ES-I3 (cell line): Measurements from ENCODE around the gene CNST.
"Not testable (repeated sequence)": the region's sequence is repeated elsewhere in the genome, so short reads cannot be mapped to it uniquely, and the experiment has no call there.

Source experiments
- H3K36me3 ChIP-seq: 2 replicates; pipeline ENCODE4 v1.6.1; 2013; ENCODE audit warnings: mild to moderate bottlenecking, low read length, control low read depth, moderate library complexity; ENCODE audit not compliant: insufficient read depth
- H3K4me1 ChIP-seq: 2 replicates; pipeline ENCODE4 v1.6.1; 2013; ENCODE audit warnings: mild to moderate bottlenecking, control low read depth, low read length; ENCODE audit not compliant: insufficient read depth
- H3K9ac ChIP-seq: 2 replicates; pipeline ENCODE4 v1.6.1; 2013; ENCODE audit warnings: low read depth, mild to moderate bottlenecking, low read length, moderate library complexity
- H3K9me3 ChIP-seq: 2 replicates; pipeline ENCODE4 v1.6.1; 2013; ENCODE audit warnings: mild to moderate bottlenecking, low read length, moderate library complexity; ENCODE audit not compliant: control insufficient read depth, insufficient read depth

Gene CNST

DNA sequence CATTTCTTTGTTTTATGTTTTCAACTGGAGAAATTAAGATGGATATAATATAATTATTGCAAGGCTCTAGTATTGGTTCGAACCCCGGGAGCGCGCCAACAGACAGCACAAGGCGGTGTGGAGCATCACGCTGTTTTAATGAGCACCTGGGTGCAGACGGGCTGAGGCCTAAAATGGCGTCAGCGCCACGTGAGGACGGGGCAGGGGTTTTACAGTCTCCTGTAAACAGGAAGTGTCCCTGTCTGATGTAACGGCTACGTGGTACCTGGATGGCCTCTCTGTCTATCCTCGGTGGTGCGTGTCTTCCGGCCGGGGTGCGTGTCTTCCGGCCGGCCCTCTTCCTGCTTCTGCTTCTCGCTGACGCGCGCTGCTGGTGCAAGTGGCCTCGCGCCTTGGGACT, 68.4 kb downstream of the CNST start:
- H3K36me3 ChIP-seq, H3K9ac ChIP-seq, H3K4me1 ChIP-seq, H3K9me3 ChIP-seq: not testable (repeated sequence)

GRCh38 chr1:246638941-246639655, 72.8 kb downstream of the CNST start:
- Histone ChIP-seq H3K9me3 (no peaks in the 10 kb centered on the region), H3K9ac (no peak overlapping the region), H3K4me1 (no peaks in the 10 kb centered on the region), H3K36me3 (no peaks in the 10 kb centered on the region)

GRCh38 chr1:246639732-246640131, 73.5 kb downstream of the CNST start:
- H3K9me3 ChIP-seq: no peaks in the 10 kb centered on the region

DNA sequence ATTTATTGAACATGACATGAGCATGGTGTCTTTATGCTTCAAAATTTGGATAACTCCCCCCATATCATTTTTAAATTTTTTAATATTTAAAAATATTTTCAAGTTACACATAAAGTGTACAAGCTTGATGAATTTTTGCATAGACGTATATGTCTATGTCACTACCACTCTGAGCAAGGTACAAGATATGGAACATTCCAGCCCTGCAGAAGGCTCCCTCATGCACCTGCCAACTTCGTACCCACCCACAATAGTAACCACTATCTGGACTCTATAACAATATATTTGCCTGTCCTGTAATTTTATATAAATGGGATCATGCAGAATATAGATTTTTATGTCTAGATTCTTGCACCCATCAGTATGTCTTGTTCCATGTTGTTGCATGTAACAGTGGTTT, 74.5 kb downstream of the CNST start:
- Histone ChIP-seq H3K4me1 (no peaks in the 10 kb centered on the region), H3K9me3 (no peaks in the 10 kb centered on the region), H3K36me3 (no peaks in the 10 kb centered on the region), H3K9ac (no peak overlapping the region)

More at GRCh38 chr1:246639732-246640131, 73.5 kb downstream of the CNST start:
- H3K9ac ChIP-seq: no peak overlapping the region
- no peaks in the 10 kb centered on the region for H3K4me1 ChIP-seq
- no peaks in the 10 kb centered on the region for H3K36me3 ChIP-seq

- Histone ChIP-seq H3K4me1 (no peaks in the 10 kb centered on the region), H3K9me3 (no peaks in the 10 kb centered on the region), H3K36me3 (no peaks in the 10 kb centered on the region), H3K9ac (no peak overlapping the region)
Observed at GRCh38 chr1:246641394-246641793, 75.1 kb downstream of the CNST start.

GRCh38 chr1:246642719-246643118, 76.5 kb downstream of the CNST start:
- Histone ChIP-seq H3K36me3 (no peaks in the 10 kb centered on the region), H3K4me1 (peaks cover 6% of the 10 kb centered on the region), H3K9me3 (no peaks in the 10 kb centered on the region), H3K9ac (no peak overlapping the region)

- Histone ChIP-seq H3K9ac (no peak overlapping the region), H3K4me1 (peaks cover 11% of the 10 kb centered on the region), H3K36me3 (0 out of 2 replicates have a peak, but pooled peaks cover 2% of the 10 kb centered on the region)
Observed at GRCh38 chr1:246647113-246647512, 80.9 kb downstream of the CNST start.

DNA sequence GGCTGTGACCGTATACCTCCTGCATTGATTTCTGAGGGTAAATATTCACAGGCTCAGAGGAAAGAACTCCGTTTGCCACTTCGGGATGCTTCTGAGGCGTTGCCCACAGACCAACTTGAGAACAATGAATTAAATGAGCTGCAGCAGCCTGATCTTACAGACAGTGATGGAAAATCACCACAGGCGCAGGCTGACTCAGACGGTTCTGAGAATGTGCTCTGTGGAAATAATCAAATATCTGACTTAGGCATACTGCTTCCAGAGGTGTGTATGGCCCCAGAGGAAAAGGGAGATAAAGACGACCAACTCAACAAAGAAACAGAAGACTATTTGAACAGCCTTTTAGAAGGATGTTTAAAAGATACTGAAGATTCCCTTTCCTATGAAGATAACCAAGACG, 81.3 kb downstream of the CNST start:
- no peaks in the 10 kb centered on the region for H3K9me3 ChIP-seq
- H3K36me3 ChIP-seq: 0 out of 2 replicates have a peak, but pooled peaks cover 2% of the 10 kb centered on the region
- peaks cover 11% of the 10 kb centered on the region for H3K4me1 ChIP-seq
- H3K9ac ChIP-seq: no peak overlapping the region

More at GRCh38 chr1:246647113-246647512, 80.9 kb downstream of the CNST start:
- no peaks in the 10 kb centered on the region for H3K9me3 ChIP-seq

- Histone ChIP-seq H3K9ac (no peak overlapping the region), H3K4me1 (peaks cover 11% of the 10 kb centered on the region), H3K9me3 (no peaks in the 10 kb centered on the region), H3K36me3 (0 out of 2 replicates have a peak, but pooled peaks cover 2% of the 10 kb centered on the region)
Observed at GRCh38 chr1:246651012-246651695, 84.9 kb downstream of the CNST start.

- Histone ChIP-seq H3K9ac (no peak overlapping the region), H3K4me1 (no peaks in the 10 kb centered on the region), H3K9me3 (no peaks in the 10 kb centered on the region), H3K36me3 (no peaks in the 10 kb centered on the region)
Observed at GRCh38 chr1:246658567-246658966, 92.3 kb downstream of the CNST start.

GRCh38 chr1:246659594-246660140, 93.4 kb downstream of the CNST start:
- Histone ChIP-seq H3K9ac (no peak overlapping the region), H3K4me1 (no peaks in the 10 kb centered on the region), H3K9me3 (no peaks in the 10 kb centered on the region), H3K36me3 (no peaks in the 10 kb centered on the region)

DNA sequence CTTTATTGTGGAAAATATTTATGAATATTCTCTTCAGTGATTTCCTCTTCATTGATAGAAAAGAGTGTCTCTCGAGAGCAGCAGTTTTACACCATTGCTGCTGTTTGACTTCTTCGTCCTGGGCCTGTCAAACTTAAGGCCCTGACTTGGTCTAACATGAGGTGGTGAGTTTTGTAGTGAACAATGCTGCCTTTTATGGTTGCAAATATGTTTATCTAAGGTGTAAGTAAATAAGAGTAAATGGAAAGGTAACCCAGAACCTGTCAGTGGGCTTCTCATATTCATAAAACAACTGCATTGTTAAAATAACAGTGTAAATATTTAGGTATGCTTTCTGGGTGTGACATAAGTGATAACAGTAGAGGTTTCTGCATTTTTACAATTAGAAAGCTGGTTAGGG, 95.2 kb downstream of the CNST start:
- Histone ChIP-seq H3K36me3 (no peaks in the 10 kb centered on the region), H3K9me3 (no peaks in the 10 kb centered on the region), H3K9ac (no peak overlapping the region)

DNA sequence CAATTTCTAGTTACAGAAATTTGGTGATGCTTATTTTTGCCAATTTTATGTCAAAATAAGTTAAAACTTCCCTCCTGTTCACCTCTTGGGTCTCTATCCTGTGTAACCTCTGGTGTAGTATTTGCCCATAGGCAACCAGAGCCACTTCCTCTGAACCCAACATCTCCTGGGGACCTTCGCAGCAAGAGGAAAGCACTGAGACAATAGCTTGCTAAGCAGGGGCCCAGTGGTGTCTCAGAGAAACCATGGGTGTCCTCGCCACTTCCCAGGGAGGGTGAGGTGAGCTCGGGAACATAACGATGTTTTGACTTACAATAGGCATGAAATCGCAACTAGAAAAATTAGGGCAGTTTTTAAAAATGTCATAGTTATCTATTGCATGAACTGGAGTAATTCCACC, 101.5 kb downstream of the CNST start:
- H3K9ac ChIP-seq: no peak overlapping the region
- no peaks in the 10 kb centered on the region for H3K4me1 ChIP-seq
- H3K36me3 ChIP-seq: no peaks in the 10 kb centered on the region
- no peaks in the 10 kb centered on the region for H3K9me3 ChIP-seq

More for the DNA sequence above, 95.2 kb downstream of the CNST start:
- H3K4me1 ChIP-seq: no peaks in the 10 kb centered on the region

- no peaks in the 10 kb centered on the region for H3K9me3 ChIP-seq
- H3K4me1 ChIP-seq: no peaks in the 10 kb centered on the region
- no peak overlapping the region for H3K9ac ChIP-seq
- H3K36me3 ChIP-seq: no peaks in the 10 kb centered on the region
Observed at GRCh38 chr1:246669659-246670058, 103.4 kb downstream of the CNST start.

DNA sequence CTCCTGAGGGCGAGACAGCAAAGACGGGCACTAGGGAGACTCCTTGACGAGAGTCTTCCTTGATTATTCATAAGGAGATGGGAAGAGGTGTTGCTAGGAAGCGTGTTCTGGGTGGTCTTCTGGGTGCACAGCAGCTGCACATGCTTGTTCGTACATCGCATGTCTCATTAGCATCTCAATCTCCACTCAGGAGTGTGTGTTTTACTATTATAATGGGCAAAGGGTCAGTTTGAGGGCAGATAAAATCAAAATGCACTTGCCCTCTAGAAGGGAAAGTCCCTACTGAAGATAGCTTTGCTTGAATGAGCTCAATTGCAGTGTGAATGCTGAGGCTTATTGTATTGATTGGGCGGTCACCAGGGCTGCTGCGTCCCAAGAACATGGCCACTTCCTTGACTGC, 107.8 kb downstream of the CNST start:
- H3K9ac ChIP-seq: no peak overlapping the region
- H3K4me1 ChIP-seq: no peaks in the 10 kb centered on the region
- no peaks in the 10 kb centered on the region for H3K36me3 ChIP-seq
- no peaks in the 10 kb centered on the region for H3K9me3 ChIP-seq
